ENCODE measurements around the gene MAGEA8.
"Not testable (repeated sequence)": the region's sequence is repeated elsewhere in the genome, so short reads cannot be mapped to it uniquely, and the experiment has no call there.

The MAGEA8 gene, protein sequence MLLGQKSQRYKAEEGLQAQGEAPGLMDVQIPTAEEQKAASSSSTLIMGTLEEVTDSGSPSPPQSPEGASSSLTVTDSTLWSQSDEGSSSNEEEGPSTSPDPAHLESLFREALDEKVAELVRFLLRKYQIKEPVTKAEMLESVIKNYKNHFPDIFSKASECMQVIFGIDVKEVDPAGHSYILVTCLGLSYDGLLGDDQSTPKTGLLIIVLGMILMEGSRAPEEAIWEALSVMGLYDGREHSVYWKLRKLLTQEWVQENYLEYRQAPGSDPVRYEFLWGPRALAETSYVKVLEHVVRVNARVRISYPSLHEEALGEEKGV

DNA sequence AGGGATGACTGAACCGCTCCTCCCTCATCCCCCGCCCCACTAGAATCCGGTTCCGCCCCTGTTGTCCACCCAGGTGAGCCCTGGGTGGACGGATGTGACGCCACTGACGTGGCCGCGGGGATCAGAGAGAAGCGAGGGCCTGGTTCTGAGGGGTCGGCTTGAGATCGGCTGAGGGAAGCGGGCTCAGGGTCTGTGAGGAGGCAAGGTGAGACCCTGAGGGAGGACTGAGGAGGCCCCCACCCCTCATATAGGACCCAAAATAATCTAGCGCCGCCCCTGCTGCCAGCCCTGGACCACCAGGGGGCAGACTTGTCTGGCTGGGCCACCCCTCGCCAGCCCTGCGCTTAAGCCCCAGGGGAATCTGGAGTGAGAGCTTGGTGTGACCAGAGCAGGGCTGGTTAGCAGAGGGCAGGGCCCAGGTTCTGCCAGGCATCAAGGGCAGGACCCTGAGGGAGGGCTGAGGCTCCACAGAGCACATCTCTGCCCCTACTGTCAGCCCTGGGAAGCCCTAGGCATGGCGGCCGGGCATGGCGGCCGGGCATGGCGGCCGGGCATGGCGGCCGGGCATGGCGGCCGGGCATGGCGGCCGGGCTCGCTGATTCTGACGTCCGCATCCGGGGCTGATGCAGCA is at the start of gene MAGEA8:
Gene MAGEA8, plus strand, starts transcription at position 103 of the 631 bp plus-strand sequence. CDS start 3,090 bp downstream, outside the sequence.
- TF ChIP-seq CTCF (IDR thresholded peaks at IDR 0.05; ENCODE audit: low read length, missing control alignments): no peak
- H3K4me3 ChIP-seq (replicated peaks; ENCODE audit: low read depth, low read length): no peak within 1 kb of the TSS
- DNase-seq (ENCODE audit: low read depth): no peak

GRCh38 chrX:149831473-149831872 is 49.5 kb upstream of the MAGEA8 start:
- TF ChIP-seq CTCF (IDR thresholded peaks at IDR 0.05; ENCODE audit: low read length, missing control alignments): no peak
- DNase-seq (ENCODE audit: low read depth): no peak

DNA sequence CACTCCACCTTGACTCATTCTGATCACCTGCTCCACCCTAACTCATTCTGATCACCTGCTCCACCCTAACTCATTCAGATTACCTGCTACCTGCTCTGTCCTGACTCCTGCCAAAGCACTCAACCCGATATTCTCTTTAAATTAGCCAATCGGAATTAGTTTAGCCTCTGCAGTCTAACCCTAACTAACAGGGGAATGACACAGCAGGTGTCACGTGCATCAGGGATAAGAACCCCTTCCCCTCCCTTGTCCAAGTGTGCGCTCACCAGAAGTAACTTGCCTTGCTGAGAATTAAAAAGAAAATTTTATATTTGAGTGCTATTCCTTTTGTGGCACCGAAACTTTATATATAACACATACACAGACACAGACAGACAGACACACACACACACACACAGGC is 44.3 kb upstream of the MAGEA8 start:
- DNase-seq (ENCODE audit: low read depth); H3K4me3 ChIP-seq (replicated peaks; ENCODE audit: low read depth, low read length): not testable (repeated sequence)

More at GRCh38 chrX:149831473-149831872, 49.5 kb upstream of the MAGEA8 start:
- H3K4me3 ChIP-seq (replicated peaks; ENCODE audit: low read depth, low read length): no peak overlapping the region

DNA sequence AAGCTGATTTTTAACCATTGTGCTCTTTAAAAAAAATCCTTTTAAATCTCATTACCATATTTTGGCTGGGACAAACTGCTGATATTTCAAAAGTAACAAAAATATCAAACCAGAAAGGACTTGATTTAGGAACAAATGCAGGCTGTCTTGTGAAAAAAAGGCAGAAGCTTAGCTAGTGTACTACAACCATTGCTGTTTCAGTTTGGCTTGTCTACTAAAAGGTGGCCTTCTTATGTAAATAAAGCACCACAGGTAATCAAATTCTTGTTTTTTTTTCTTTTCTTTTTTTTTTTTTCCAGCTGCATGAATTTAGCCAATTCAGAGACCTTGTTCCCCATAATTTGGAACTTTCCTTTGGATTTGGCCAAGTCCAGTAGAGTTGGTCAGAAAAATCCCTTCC is 43.8 kb upstream of the MAGEA8 start:
- DNase-seq (ENCODE audit: low read depth): no peak
- no peak overlapping the region for H3K4me3 ChIP-seq (replicated peaks; ENCODE audit: low read depth, low read length)
- no peak for TF ChIP-seq CTCF (IDR thresholded peaks at IDR 0.05; ENCODE audit: low read length, missing control alignments)

DNA sequence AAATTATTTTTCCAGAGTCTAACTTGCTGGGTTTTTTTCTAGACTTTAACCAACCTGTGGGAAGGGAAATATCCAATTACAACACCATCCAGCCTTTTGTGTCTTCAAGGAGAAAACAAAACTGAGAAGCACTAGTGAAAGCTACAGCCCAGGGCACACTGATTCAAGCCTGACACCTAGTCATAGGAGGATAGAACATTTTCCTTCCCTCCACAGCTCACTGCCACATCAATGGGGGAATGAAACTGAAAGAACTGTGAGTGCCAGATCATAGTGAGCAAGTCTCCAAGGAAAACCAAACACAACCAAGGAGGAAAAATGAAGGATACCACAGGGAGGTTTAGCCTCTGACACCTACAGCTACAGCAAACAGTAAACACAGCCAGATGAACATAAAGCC is 43.3 kb upstream of the MAGEA8 start:
- no peak overlapping the region for H3K4me3 ChIP-seq (replicated peaks; ENCODE audit: low read depth, low read length)
- no peak for TF ChIP-seq CTCF (IDR thresholded peaks at IDR 0.05; ENCODE audit: low read length, missing control alignments)
- no peak for DNase-seq (ENCODE audit: low read depth)

GRCh38 chrX:149841929-149842328 is 39.1 kb upstream of the MAGEA8 start:
- no peak for DNase-seq (ENCODE audit: low read depth)
- no peak overlapping the region for H3K4me3 ChIP-seq (replicated peaks; ENCODE audit: low read depth, low read length)
- TF ChIP-seq CTCF (IDR thresholded peaks at IDR 0.05; ENCODE audit: low read length, missing control alignments): no peak

DNA sequence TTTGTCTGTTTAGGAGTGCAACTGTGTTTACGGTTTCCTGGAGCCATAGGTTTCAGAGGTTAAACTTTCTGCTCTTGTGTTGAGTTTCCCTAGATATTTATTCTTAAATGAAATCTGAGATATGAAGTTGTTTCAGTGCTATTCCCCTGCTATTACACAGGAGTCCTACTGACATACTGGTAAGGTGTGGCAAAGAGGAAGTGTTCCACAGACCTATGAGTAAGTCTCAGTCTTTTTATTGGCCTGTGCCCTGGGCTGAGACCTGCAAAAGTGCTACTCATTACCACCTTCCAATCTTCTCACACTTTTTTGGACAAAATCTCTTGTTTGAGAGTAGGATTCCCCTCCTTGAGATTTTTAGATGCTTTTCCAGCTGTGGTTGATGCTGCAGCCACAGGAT is 35.6 kb upstream of the MAGEA8 start:
- no peak for DNase-seq (ENCODE audit: low read depth)
- TF ChIP-seq CTCF (IDR thresholded peaks at IDR 0.05; ENCODE audit: low read length, missing control alignments): no peak
- H3K4me3 ChIP-seq (replicated peaks; ENCODE audit: low read depth, low read length): no peak overlapping the region

Measured in fibroblast of pulmonary artery (primary cell).